Rectal smooth muscle tissue (tissue), 1 donor: ENCODE results near the gene PHF21B.

ENCODE experiments used
- H3K27ac ChIP-seq: one replicate; pipeline ENCODE4 v1.7.0; 2013; ENCODE audit warnings: low read depth, low read length, inconsistent platforms
- H3K27me3 ChIP-seq: one replicate; pipeline ENCODE4 v1.7.0; 2013; ENCODE audit warnings: low read length; ENCODE audit not compliant: control insufficient read depth, insufficient read depth
- H3K36me3 ChIP-seq: one replicate; pipeline ENCODE4 v1.7.0; 2013; ENCODE audit warnings: low read length; ENCODE audit not compliant: control insufficient read depth, insufficient read depth
- H3K4me1 ChIP-seq: one replicate; pipeline ENCODE4 v1.7.0; 2013; ENCODE audit warnings: low read length; ENCODE audit not compliant: control insufficient read depth, insufficient read depth
- H3K4me3 ChIP-seq: one replicate; pipeline ENCODE4 v1.7.0; 2013; ENCODE audit warnings: low read length
- H3K9ac ChIP-seq: one replicate; pipeline ENCODE4 v1.7.0; 2013; ENCODE audit warnings: low read length

The PHF21B gene

DNA sequence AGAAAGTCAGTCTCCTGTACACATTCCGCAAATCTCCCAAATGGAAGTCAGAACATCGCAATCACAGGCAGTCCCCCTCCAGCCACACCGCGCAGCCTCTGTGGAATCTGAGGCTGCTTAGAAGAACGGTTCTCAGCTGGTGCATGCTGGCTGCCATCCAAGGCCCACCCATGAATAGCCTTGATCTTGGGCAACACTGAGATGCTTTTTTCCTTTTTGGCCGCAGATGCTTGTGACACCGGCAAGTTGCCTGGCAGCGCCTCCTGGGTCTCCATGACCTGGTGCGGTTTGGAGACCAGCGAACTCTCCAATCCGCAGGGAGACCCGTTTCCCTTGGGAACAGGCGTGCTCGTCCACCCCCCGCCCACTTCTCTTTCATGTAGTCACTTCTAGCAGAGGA is 26.3 kb upstream of the PHF21B start:
- Histone ChIP-seq H3K9ac (no peak overlapping the region), H3K4me1 (no peaks in the 10 kb centered on the region), H3K4me3 (no peak overlapping the region), H3K36me3 (no peaks in the 10 kb centered on the region), H3K27ac (no peak overlapping the region), H3K27me3 (no peaks in the 10 kb centered on the region)

- Histone ChIP-seq H3K4me3 (no peak overlapping the region), H3K4me1 (no peaks in the 10 kb centered on the region), H3K36me3 (no peaks in the 10 kb centered on the region), H3K27me3 (no peaks in the 10 kb centered on the region), H3K9ac (no peak overlapping the region), H3K27ac (no peak overlapping the region)
Measured at GRCh38 chr22:45034821-45035220, 25.0 kb upstream of the PHF21B start.

DNA sequence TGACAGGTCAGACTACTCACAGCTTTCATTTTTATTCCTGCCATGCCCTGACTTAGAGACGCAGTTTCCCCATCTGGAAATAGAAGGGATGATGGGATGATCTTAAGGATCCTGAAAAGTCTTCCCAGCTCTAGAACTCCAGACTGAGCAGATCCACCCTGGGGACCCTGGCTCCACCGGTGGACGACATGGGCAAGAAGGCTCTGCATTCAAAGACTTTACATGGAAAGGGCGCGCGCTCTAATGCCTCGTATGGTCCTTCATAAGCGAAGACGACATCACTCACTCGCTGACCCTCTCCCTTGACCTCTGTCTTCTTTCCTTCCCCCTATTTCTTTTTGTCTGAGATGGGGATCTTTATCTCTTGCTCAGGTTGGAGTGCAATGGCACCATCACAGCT is 24.4 kb upstream of the PHF21B start:
- Histone ChIP-seq H3K36me3 (no peaks in the 10 kb centered on the region), H3K9ac (no peak overlapping the region), H3K27me3 (no peaks in the 10 kb centered on the region), H3K4me1 (no peaks in the 10 kb centered on the region), H3K27ac (no peak overlapping the region), H3K4me3 (no peak overlapping the region)

DNA sequence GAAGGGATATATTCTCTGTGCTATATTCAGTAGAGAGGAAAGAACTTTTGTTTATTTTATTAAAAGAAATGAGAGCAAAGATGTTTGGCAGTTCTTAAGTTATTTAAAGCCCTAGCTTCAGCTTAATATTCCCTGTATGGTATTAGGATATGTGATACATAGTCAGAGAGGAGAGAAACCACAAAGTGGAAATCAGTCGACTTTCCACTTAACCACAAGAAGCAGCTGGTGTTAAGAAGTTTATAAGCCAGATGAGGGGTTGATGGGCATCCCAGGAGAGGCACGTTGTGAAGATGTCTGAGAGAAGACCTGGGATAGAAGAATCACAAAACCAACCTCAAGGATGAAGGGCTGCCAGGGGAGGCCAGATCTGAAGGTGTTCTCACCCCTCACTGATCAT is 23.3 kb upstream of the PHF21B start:
- H3K27ac ChIP-seq: no peak overlapping the region
- H3K27me3 ChIP-seq: no peaks in the 10 kb centered on the region
- H3K4me1 ChIP-seq: no peaks in the 10 kb centered on the region
- no peak overlapping the region for H3K4me3 ChIP-seq
- no peak overlapping the region for H3K9ac ChIP-seq
- H3K36me3 ChIP-seq: no peaks in the 10 kb centered on the region

GRCh38 chr22:45031629-45032403 is 22.0 kb upstream of the PHF21B start:
- no peak overlapping the region for H3K9ac ChIP-seq
- H3K4me1 ChIP-seq: no peaks in the 10 kb centered on the region
- H3K27ac ChIP-seq: no peak overlapping the region
- H3K4me3 ChIP-seq: no peak overlapping the region
- no peaks in the 10 kb centered on the region for H3K27me3 ChIP-seq
- no peaks in the 10 kb centered on the region for H3K36me3 ChIP-seq

GRCh38 chr22:45029501-45029900 is 19.7 kb upstream of the PHF21B start:
- Histone ChIP-seq H3K36me3 (no peaks in the 10 kb centered on the region), H3K9ac (no peak overlapping the region), H3K4me1 (no peaks in the 10 kb centered on the region), H3K27me3 (no peaks in the 10 kb centered on the region), H3K27ac (no peak overlapping the region), H3K4me3 (no peak overlapping the region)

DNA sequence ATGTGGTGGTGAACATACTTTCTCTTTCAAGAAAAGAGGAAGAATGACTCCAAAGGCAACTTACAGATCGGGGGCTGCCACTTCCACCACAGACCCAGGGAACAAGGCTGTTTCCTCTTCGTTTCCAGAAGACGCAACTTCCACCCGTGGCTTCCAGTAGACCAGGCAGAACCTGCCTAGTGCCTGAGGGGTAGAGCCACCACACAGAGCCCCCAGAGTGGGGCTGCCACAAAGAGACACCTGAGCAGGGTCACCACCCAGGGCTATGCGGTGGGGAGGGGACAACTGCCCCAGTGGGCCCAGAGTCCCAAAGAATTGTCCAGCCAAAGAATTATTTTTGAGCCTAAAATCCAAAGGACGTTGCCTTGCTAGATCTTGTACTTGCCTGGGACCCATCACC is 16.7 kb upstream of the PHF21B start:
- Histone ChIP-seq H3K4me3 (no peak overlapping the region), H3K9ac (no peak overlapping the region), H3K4me1 (no peaks in the 10 kb centered on the region), H3K27me3 (peaks cover 6% of the 10 kb centered on the region), H3K27ac (no peak overlapping the region), H3K36me3 (no peaks in the 10 kb centered on the region)

- H3K36me3 ChIP-seq: no peaks in the 10 kb centered on the region
- H3K27ac ChIP-seq: no peak overlapping the region
- no peak overlapping the region for H3K4me3 ChIP-seq
- no peak overlapping the region for H3K9ac ChIP-seq
- peaks cover 6% of the 10 kb centered on the region for H3K27me3 ChIP-seq
- no peaks in the 10 kb centered on the region for H3K4me1 ChIP-seq
Measured at GRCh38 chr22:45023431-45023830, 13.6 kb upstream of the PHF21B start.

DNA sequence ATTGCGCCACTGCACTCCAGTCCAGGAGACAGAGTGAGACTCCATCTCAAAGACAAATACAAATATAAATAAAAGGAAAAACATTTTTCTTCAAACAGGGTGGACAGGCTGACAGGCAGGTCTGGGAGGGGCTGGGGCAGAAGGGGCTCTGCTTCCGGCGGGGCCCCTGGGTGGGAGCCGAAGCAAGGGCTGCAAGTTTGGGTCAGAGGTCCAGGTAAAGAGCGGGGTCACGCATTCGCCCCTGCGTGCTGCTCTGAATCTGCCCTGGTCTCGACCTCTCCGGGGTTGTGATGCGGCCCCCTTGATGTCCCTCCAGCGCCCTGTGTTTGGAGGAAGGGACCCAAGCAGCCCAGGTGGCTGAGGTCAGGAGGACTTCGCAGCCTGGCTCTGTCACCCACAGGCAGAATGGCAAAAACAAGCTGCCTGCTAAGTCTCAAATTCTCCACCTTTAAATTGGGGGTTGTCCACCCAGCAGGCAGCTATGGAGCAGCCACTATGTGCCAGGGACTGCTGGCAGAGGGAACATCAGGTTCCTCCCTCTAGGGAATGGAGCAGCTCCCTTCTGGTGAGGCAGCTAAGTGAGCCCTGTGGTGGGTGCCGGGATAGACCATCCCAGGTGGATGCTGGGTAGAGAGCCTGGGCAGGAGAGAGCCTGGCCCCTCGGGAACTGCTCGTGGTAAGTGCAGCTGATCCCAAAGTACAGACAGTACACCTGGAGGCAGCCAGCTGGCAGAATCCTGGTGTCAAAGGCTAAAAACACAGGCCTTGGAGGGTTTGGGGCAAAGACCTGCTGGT is 10.3 kb upstream of the PHF21B start:
- Histone ChIP-seq H3K4me3 (no peak overlapping the region), H3K9ac (no peak overlapping the region), H3K4me1 (no peaks in the 10 kb centered on the region), H3K27ac (no peak overlapping the region), H3K36me3 (no peaks in the 10 kb centered on the region), H3K27me3 (peaks cover 6% of the 10 kb centered on the region)

DNA sequence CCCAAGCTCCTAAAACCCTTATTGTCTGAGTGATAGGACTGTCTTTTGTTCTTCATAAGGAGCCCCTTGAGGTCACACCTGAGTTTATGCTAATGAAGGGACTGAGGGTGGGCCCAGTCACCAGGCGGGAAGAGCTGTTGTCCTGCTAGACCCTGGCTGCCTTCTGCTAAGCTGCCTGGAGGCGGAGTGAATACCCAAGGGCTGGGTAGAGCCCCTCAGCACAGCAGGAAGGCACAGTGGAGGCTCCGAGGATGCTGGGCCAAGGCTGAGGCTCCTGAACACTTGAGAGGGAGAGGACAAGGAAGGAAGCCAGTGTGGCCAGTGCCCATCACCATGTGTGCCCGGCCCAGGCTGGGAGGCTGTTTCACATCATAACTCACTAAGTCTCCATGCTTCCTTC is 4.8 kb upstream of the PHF21B start:
- Histone ChIP-seq H3K27me3 (peaks cover 4% of the 10 kb centered on the region), H3K4me1 (no peaks in the 10 kb centered on the region), H3K27ac (no peak overlapping the region), H3K9ac (no peak overlapping the region), H3K36me3 (no peaks in the 10 kb centered on the region), H3K4me3 (no peak overlapping the region)

DNA sequence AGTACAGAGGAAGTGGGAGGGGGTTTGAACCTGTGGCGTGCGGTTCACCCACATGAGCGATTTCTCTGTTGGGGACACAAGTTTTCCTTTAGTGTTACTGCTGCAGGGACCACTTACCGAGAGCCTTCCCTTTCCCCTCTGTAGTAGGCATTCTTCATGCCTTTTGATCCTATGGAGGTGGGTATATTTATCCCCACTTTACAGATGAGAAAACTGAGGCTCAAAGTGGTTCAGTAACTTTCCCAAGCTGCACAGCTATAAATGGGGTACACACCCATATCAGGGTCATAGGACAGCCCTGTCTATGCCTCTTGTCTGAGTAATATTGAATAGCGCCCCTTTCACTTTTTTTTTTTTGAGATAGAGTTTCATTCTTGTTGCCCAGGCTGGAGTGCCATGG is 3.3 kb upstream of the PHF21B start:
- peaks cover 4% of the 10 kb centered on the region for H3K27me3 ChIP-seq
- no peaks in the 10 kb centered on the region for H3K4me1 ChIP-seq
- no peak overlapping the region for H3K27ac ChIP-seq
- no peak overlapping the region for H3K4me3 ChIP-seq
- no peak overlapping the region for H3K9ac ChIP-seq
- H3K36me3 ChIP-seq: no peaks in the 10 kb centered on the region

DNA sequence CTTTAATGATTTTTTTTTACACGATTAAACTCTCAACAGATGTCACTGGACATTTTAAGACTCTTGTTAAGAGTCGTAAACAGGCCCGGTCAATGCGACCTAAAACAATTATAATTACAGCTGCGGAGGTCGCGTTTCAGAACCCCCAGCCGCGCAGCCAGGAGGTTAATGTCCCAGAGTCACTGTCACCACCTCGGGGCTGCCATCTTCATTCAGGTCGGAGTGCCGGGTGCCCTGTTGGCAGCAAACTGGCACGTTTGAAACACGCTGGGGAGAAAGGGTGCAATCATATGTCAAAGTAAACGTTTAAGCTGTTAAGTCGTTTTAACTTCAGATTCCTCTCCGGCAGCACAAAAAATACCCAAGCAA is 711 bp upstream of the PHF21B start:
- Histone ChIP-seq H3K36me3 (no peaks in the 10 kb centered on the region), H3K9ac (no peak overlapping the region), H3K4me1 (no peaks in the 10 kb centered on the region), H3K4me3 (peak overlapping the region; percentile 43), H3K27me3 (peaks cover 4% of the 10 kb centered on the region), H3K27ac (no peak overlapping the region)
